ENCODE measurements around the gene NFE2L3.

- TF ChIP-seq CTCF (conservative IDR thresholded peaks at IDR 0.05) (no peak), ZFX (IDR thresholded peaks at IDR 0.05) (no peak)
These were observed 2.5 kb upstream of the NFE2L3 start for GRCh38 chr7:26149391-26149977.

Data from C4-2B (cell line).